ENCODE data around the gene ZNF792. TPM values are rescaled to one million over a fixed set of nuclear protein-coding genes. Genes with fewer than 3 reads are reported as not detected.

Gene ZNF792
- total and polyA plus RNA-seq, 12 donors, result 1.6 to 5.9 (median 3.6) TPM

GRCh38 chr19:34957830-34958751, 5.9 kb downstream of the ZNF792 start:
- no peak for TF ChIP-seq CTCF (IDR thresholded peaks at IDR 0.05)
- Histone ChIP-seq H3K36me3 (peaks cover 20 to 87% (median 60%) of the 10 kb centered on the region in 9 donors), H3K4me3 (no peak overlapping the region), H3K4me1 (peaks cover 0 to 18% (median 14%) of the 10 kb centered on the region in 9 donors), H3K9me3 (peaks cover 14 to 95% (median 82%) of the 10 kb centered on the region in 11 donors), H3K27ac (no peak overlapping the region), H3K27me3 (no peaks in the 10 kb centered on the region)
- 96% methylated on average over 22 of the region's 22 CpGs for WGBS, 2 donors
- intact Hi-C loops (cut with DNase I), result no loop called here
- ATAC-seq (no peak), DNase-seq (no peak)

GRCh38 chr19:34953092-34953491, 10.9 kb downstream of the ZNF792 start:
- no peak for TF ChIP-seq CTCF (IDR thresholded peaks at IDR 0.05)
- no peak overlapping the region for H3K4me3 ChIP-seq
- DNase-seq (no peak), ATAC-seq (no peak)
- H3K9me3 ChIP-seq, result peaks cover 6 to 100% (median 73%) of the 10 kb centered on the region in 11 donors
- no peak overlapping the region for H3K27ac ChIP-seq
- no peaks in the 10 kb centered on the region for H3K4me1 ChIP-seq
- peaks cover 5 to 99% (median 44%) of the 10 kb centered on the region in 9 donors for H3K36me3 ChIP-seq
- intact Hi-C loops (cut with DNase I), result no loop called here
- H3K27me3 ChIP-seq, result no peaks in the 10 kb centered on the region

GRCh38 chr19:34943861-34944573, 20.0 kb downstream of the ZNF792 start:
- Histone ChIP-seq H3K36me3 (peaks cover 5 to 74% (median 30%) of the 10 kb centered on the region in 9 donors), H3K27ac (no peak overlapping the region), H3K4me3 (no peak overlapping the region), H3K4me1 (no peaks in the 10 kb centered on the region), H3K27me3 (no peaks in the 10 kb centered on the region), H3K9me3 (peaks cover 0 to 99% (median 43%) of the 10 kb centered on the region in 11 donors)
- no peak for DNase-seq
- no peak for TF ChIP-seq CTCF (IDR thresholded peaks at IDR 0.05)
- 95 to 97% methylated on average over 13 of the region's 13 CpGs for WGBS, 2 donors
- ATAC-seq, result no peak
- intact Hi-C loops (cut with DNase I), result no loop called here

- ATAC-seq (no peak), DNase-seq (no peak)
- intact Hi-C loops (cut with DNase I), result no loop called here
- no peaks in the 10 kb centered on the region for H3K27me3 ChIP-seq
- WGBS, 2 donors, result 89 to 95% methylated on average over 9 of the region's 10 CpGs
- H3K4me3 ChIP-seq, result no peak overlapping the region
- peaks cover 0 to 48% (median 11%) of the 10 kb centered on the region in 11 donors for H3K9me3 ChIP-seq
- H3K36me3 ChIP-seq, result peaks cover 5 to 96% (median 48%) of the 10 kb centered on the region in 9 donors
- no peak overlapping the region for H3K27ac ChIP-seq
- H3K4me1 ChIP-seq, result no peaks in the 10 kb centered on the region
- TF ChIP-seq CTCF (IDR thresholded peaks at IDR 0.05), result no peak
Observed at GRCh38 chr19:34938886-34939285, 25.1 kb downstream of the ZNF792 start.

Data from heart right ventricle (tissue), 16 donors.